HFFc6 (cell line): ENCODE data around the gene KANSL3. TPM values are rescaled to one million over a fixed set of nuclear protein-coding genes. Genes with fewer than 3 reads are reported as not detected.

ENCODE experiments used
- DNase-seq: peaks from one replicate; pipeline ENCODE4 v3.0.0-alpha.2; 2018
- H3K27ac Mint-ChIP-seq: 2 replicates; pipeline ENCODE4 v1.8.0; 2020; ENCODE audit warnings: mild to moderate bottlenecking, mixed read lengths
- H3K27me3 Mint-ChIP-seq: 2 replicates; pipeline ENCODE4 v1.8.0; 2021; ENCODE audit warnings: mild to moderate bottlenecking, moderate library complexity, mixed read lengths; ENCODE audit not compliant: insufficient read depth
- H3K36me3 Mint-ChIP-seq: 2 replicates; pipeline ENCODE4 v1.8.0; 2021; ENCODE audit warnings: low read depth, mixed read lengths
- H3K4me1 Mint-ChIP-seq: 2 replicates; pipeline ENCODE4 v1.8.0; 2020; ENCODE audit warnings: low read depth, mixed read lengths
- H3K4me3 Mint-ChIP-seq: 2 replicates; pipeline ENCODE4 v1.8.0; 2020; ENCODE audit warnings: mild to moderate bottlenecking, moderate library complexity, mixed read lengths
- H3K9me3 Mint-ChIP-seq: 2 replicates; pipeline ENCODE4 v1.8.0; 2020; ENCODE audit warnings: mild to moderate bottlenecking, mixed read lengths
- CTCF ChIP-seq: fragments of 200-600 bp; sonication (generic); IDR thresholded peaks from 2 replicates; pipeline ENCODE4 v1.5.0; 2021; ENCODE audit warnings: antibody characterized with exemption, mild to moderate bottlenecking
- total RNA-seq, 6 experiments: library from RNA; stranded (reverse); fragmentation: NEBNext Ultra II Directional; extraction: Animal tissue kit (Norgen Biotek cat#: 25700); gene quantifications; 2 replicates in 1 of 6; 3 replicates in 5 of 6; pipeline ENCODE4 v1.2.3, GENCODE V29; 2021

KANSL3 gene
- total RNA-seq, 6 experiments from 2014 or later, result 19.3 to 28.3 (median 26.7) TPM

- no peak for DNase-seq
- peaks cover 11% of the 10 kb centered on the region for H3K36me3 Mint-ChIP-seq
- TF ChIP-seq CTCF, result no peak
- H3K9me3 Mint-ChIP-seq, result peaks cover 10% of the 10 kb centered on the region; the same call in 1 of the 2 replicates
- no peak overlapping the region for H3K4me3 Mint-ChIP-seq
- peaks cover 16% of the 10 kb centered on the region for H3K4me1 Mint-ChIP-seq
- no peak overlapping the region for H3K27ac Mint-ChIP-seq
- H3K27me3 Mint-ChIP-seq, result peaks cover 7% of the 10 kb centered on the region
Measured at GRCh38 chr2:96552315-96553175, 85.6 kb downstream of the KANSL3 start.

- Mint-ChIP-seq H3K27me3 (peaks cover 4% of the 10 kb centered on the region), H3K4me3 (no peak overlapping the region), H3K36me3 (peaks cover 8% of the 10 kb centered on the region), H3K4me1 (peaks cover 13% of the 10 kb centered on the region), H3K9me3 (peaks cover 3% of the 10 kb centered on the region; the same call in 1 of the 2 replicates), H3K27ac (no peak overlapping the region)
- TF ChIP-seq CTCF, result no peak
- no peak for DNase-seq
Measured at GRCh38 chr2:96551605-96552314, 86.4 kb downstream of the KANSL3 start.

- no peak overlapping the region for H3K4me3 Mint-ChIP-seq
- peaks cover 4% of the 10 kb centered on the region for H3K27me3 Mint-ChIP-seq
- peaks cover 8% of the 10 kb centered on the region; the same call in 1 of the 2 replicates for H3K4me1 Mint-ChIP-seq
- no peak overlapping the region for H3K27ac Mint-ChIP-seq
- TF ChIP-seq CTCF, result no peak
- H3K9me3 Mint-ChIP-seq, result no peaks in the 10 kb centered on the region
- peaks cover 8% of the 10 kb centered on the region; the same call in 1 of the 2 replicates for H3K36me3 Mint-ChIP-seq
- DNase-seq, result no peak
Measured at GRCh38 chr2:96550787-96551604, 87.1 kb downstream of the KANSL3 start.

- Mint-ChIP-seq H3K27ac (no peak overlapping the region), H3K4me1 (peaks cover 8% of the 10 kb centered on the region; the same call in 1 of the 2 replicates), H3K9me3 (no peaks in the 10 kb centered on the region), H3K27me3 (peaks cover 4% of the 10 kb centered on the region), H3K4me3 (no peak overlapping the region), H3K36me3 (peaks cover 9% of the 10 kb centered on the region; the same call in 1 of the 2 replicates)
- no peak for DNase-seq
- TF ChIP-seq CTCF, result peak; percentile 81
Measured at GRCh38 chr2:96549967-96550786, 87.9 kb downstream of the KANSL3 start.
